Mucosa of stomach (tissue), 1 donor: ENCODE results near the gene MAPK8.

ENCODE experiments used
- H3K27me3 ChIP-seq: one replicate; pipeline ENCODE4 v1.7.0; 2013; ENCODE audit warnings: mild to moderate bottlenecking, low read length; ENCODE audit not compliant: control insufficient read depth, insufficient read depth
- H3K36me3 ChIP-seq: one replicate; pipeline ENCODE4 v1.7.0; 2013; ENCODE audit warnings: low read length; ENCODE audit not compliant: control insufficient read depth, insufficient read depth
- H3K4me1 ChIP-seq: one replicate; pipeline ENCODE4 v1.7.0; 2013; ENCODE audit warnings: mild to moderate bottlenecking, low read length; ENCODE audit not compliant: control insufficient read depth, insufficient read depth
- H3K4me3 ChIP-seq: one replicate; pipeline ENCODE4 v1.7.0; 2013; ENCODE audit warnings: low read length
- H3K9ac ChIP-seq: one replicate; pipeline ENCODE4 v1.7.0; 2013; ENCODE audit warnings: mild to moderate bottlenecking, low read length, moderate library complexity
- H3K9me3 ChIP-seq: one replicate; pipeline ENCODE4 v1.7.0; 2013; ENCODE audit warnings: mild to moderate bottlenecking, low read length, moderate library complexity; ENCODE audit not compliant: control insufficient read depth
- donor health status: Pancreatic carcinoma.

Gene MAPK8

GRCh38 chr10:48473704-48474103 is 167.2 kb downstream of the MAPK8 start:
- no peak overlapping the region for H3K4me3 ChIP-seq
- no peaks in the 10 kb centered on the region for H3K4me1 ChIP-seq
- peaks cover 3% of the 10 kb centered on the region for H3K27me3 ChIP-seq
- H3K9ac ChIP-seq: no peak overlapping the region
- H3K36me3 ChIP-seq: no peaks in the 10 kb centered on the region
- no peaks in the 10 kb centered on the region for H3K9me3 ChIP-seq

DNA sequence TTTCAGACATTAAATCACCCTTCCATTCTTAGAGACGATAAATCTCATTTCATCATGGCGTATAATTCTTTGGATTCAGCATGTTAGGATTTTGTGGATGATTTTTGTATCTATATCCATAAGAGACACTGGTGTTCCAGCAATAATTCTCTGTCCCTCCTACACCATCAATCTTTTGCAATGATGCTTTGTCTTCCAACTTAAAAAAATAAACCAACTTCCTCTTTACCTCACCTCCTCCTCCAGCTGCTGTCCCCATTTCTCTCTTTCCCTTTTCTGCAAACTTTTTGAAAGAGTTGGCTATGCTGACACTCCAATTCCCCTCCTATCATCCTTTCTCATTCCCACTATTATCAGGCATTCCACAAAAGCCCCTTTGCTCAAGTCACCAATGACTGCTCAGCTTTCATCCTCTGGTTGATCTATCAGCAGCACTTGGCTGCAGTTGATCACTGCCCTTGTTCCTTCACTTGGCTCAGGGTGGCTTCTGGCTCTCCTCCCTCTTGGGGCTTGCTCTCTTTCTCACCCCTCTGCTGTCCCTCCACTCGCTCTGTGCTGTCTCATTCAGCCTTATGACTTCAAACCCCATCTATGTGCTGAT is 168.4 kb downstream of the MAPK8 start:
- Histone ChIP-seq H3K36me3 (no peaks in the 10 kb centered on the region), H3K4me1 (no peaks in the 10 kb centered on the region), H3K9me3 (no peaks in the 10 kb centered on the region)

DNA sequence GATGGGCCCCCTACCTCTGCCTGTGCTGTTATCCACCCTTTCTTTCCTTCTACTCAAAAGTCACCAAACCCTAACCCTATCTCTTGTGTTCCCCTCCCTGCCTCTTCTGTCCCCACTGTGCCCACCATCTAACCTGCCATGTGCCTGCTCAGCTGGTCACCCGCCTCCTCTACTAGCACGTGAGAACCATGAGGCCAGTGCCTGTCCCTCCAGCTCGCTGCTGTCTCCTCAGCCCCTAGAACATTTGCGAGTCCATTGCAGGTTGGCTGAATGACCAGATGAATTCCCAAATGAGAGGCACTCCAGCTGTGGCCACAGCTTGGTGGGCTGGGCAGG is 169.4 kb downstream of the MAPK8 start:
- Histone ChIP-seq H3K27me3 (peaks cover 2% of the 10 kb centered on the region), H3K4me3 (no peak overlapping the region), H3K36me3 (no peaks in the 10 kb centered on the region), H3K9ac (no peak overlapping the region), H3K4me1 (no peaks in the 10 kb centered on the region), H3K9me3 (no peaks in the 10 kb centered on the region)

More for the DNA sequence above, 168.4 kb downstream of the MAPK8 start:
- no peak overlapping the region for H3K4me3 ChIP-seq
- peaks cover 3% of the 10 kb centered on the region for H3K27me3 ChIP-seq
- H3K9ac ChIP-seq: no peak overlapping the region

- Histone ChIP-seq H3K4me1 (no peaks in the 10 kb centered on the region), H3K36me3 (no peaks in the 10 kb centered on the region), H3K4me3 (no peak overlapping the region), H3K9me3 (no peaks in the 10 kb centered on the region), H3K9ac (no peak overlapping the region), H3K27me3 (peaks cover 6% of the 10 kb centered on the region)
Measured at GRCh38 chr10:48476279-48476982, 170.0 kb downstream of the MAPK8 start.

GRCh38 chr10:48477141-48477540 is 170.7 kb downstream of the MAPK8 start:
- Histone ChIP-seq H3K4me1 (no peaks in the 10 kb centered on the region), H3K9me3 (no peaks in the 10 kb centered on the region), H3K4me3 (no peak overlapping the region), H3K36me3 (no peaks in the 10 kb centered on the region), H3K27me3 (peaks cover 6% of the 10 kb centered on the region), H3K9ac (no peak overlapping the region)

- Histone ChIP-seq H3K4me1 (no peaks in the 10 kb centered on the region), H3K27me3 (peaks cover 6% of the 10 kb centered on the region), H3K9me3 (no peaks in the 10 kb centered on the region), H3K4me3 (no peak overlapping the region), H3K36me3 (no peaks in the 10 kb centered on the region), H3K9ac (no peak overlapping the region)
Measured at GRCh38 chr10:48477616-48478015, 171.1 kb downstream of the MAPK8 start.

DNA sequence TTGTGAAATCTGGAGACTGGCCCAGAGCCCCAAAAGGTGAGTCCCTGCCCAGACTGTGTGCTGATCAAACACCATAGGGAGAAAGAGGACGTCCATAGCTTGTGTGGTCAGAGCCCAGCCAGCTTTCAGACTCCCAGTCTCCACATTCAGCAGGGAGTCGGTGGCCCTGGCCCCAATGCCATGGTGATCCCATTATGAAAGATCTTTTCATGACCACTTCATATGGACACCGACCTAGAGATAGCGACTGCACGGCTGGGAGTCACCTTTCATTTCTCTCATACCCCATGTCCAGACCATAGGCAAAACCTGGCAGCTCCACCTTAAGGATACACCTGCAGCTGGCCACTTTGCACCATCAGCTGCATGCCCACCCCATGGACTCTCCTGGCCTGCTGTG is 172.0 kb downstream of the MAPK8 start:
- Histone ChIP-seq H3K9me3 (no peaks in the 10 kb centered on the region), H3K36me3 (no peaks in the 10 kb centered on the region), H3K27me3 (peaks cover 6% of the 10 kb centered on the region), H3K9ac (no peak overlapping the region), H3K4me3 (no peak overlapping the region), H3K4me1 (no peaks in the 10 kb centered on the region)

DNA sequence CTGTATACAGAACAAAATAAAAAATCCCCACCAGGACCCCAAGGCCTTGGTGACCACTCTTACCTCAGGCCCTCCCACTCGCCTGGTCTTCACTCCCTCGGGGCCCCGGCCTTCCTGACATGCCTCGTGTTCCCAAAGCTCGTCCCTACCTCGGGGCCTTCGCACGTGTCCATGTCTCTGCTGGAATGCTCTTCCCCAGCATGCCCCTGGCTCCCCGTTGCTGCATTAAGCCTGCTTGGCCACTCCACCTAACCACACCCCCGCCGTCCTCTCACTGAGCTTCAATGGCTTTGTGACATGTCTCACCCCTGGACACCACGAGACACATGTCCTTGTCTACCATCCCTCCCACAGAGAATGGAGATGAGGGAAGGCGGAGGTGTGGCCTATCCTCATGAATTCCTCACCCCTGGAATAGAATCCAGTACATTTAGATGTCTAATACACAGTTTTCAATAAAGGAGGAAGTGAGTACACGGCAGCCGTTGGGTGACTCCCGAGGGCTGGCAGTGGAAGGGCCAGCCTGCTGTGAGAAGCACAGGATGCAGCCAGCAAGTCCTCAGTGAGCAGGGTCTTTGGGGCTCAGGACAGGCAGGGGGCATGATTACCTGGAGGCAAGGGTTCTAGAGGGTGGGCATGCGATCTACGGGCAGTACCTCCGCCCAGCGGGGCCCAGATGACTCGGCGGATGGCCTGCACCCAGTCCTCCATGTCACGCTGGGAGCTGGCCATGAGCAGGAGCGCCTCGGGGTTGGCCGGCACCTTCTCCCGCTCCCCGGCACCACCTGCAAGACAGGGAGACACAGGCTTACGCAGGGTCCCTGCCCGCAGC is 172.7 kb downstream of the MAPK8 start:
- H3K4me3 ChIP-seq: no peak overlapping the region

DNA sequence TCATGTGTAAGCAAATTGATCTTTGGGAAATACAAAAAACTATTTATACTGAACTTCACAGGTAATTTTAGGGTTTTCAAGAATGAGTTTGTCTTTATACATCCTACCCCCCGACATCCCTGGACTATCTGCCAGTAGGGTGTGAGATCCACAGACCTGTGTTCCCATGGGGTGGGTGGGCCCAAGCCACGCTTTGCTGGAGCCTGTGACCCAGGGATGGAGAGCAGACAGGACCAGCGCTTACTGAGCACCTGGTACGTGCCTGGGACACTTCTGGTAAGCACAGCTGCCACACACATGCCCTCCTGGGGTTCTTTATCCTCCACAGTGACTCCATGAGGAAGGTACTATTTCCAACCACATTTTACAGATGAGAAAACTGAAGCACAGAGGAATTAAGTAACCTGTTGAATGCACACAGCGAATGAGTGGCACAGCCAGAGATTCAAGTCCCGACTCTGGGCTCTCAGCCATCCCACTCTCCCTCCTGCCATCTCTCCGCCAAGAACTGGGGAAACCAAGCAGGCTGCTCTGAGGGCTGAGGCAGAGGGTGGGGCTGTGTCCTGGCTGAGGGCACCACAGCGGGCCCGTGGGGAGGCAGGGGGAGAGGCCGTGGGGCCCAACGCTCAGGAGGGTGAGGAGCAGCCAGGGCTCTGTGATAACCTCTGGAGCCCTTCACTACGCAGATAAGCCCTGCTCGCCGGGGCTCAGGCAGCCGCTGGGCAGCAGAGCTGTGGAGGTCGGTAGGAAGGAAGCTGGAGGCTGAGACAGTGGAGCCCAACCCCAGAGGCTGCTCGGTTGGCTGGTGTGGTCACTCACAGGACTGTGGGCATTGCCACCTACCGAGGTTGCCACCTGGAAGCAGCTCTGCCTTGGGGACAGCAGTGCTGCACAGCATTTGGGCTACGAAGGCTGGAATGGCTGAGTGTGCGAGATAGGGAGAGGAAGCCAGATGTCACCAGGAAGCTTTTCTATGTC is 174.2 kb downstream of the MAPK8 start:
- no peak overlapping the region for H3K9ac ChIP-seq
- no peaks in the 10 kb centered on the region for H3K9me3 ChIP-seq
- H3K27me3 ChIP-seq: peaks cover 6% of the 10 kb centered on the region
- H3K4me3 ChIP-seq: no peak overlapping the region
- no peaks in the 10 kb centered on the region for H3K36me3 ChIP-seq
- H3K4me1 ChIP-seq: no peaks in the 10 kb centered on the region

More for the DNA sequence above, 172.7 kb downstream of the MAPK8 start:
- no peaks in the 10 kb centered on the region for H3K9me3 ChIP-seq
- no peaks in the 10 kb centered on the region for H3K36me3 ChIP-seq
- no peak overlapping the region for H3K9ac ChIP-seq
- peaks cover 6% of the 10 kb centered on the region for H3K27me3 ChIP-seq
- H3K4me1 ChIP-seq: no peaks in the 10 kb centered on the region

DNA sequence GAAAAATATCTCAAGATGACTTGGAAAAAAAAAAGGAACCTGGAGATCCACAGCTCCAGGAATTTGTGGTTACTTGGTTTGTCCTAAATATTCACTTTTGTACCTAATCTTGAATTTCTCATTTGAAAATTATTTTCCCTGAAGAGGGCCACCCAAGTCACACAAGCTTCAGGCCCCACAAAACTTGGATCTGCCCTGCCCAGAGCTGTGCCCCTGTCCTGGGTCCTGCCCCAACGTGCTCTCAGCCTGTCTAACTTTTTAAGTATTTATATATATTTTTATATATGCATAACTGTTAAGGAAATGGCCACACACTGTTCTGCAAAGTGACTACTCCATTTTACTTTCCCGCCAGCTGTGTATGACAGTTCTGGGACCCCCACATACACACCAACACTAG is 174.9 kb downstream of the MAPK8 start:
- no peak overlapping the region for H3K4me3 ChIP-seq
- H3K36me3 ChIP-seq: no peaks in the 10 kb centered on the region
- H3K27me3 ChIP-seq: peaks cover 6% of the 10 kb centered on the region
- H3K9me3 ChIP-seq: no peaks in the 10 kb centered on the region
- no peaks in the 10 kb centered on the region for H3K4me1 ChIP-seq
- H3K9ac ChIP-seq: no peak overlapping the region

DNA sequence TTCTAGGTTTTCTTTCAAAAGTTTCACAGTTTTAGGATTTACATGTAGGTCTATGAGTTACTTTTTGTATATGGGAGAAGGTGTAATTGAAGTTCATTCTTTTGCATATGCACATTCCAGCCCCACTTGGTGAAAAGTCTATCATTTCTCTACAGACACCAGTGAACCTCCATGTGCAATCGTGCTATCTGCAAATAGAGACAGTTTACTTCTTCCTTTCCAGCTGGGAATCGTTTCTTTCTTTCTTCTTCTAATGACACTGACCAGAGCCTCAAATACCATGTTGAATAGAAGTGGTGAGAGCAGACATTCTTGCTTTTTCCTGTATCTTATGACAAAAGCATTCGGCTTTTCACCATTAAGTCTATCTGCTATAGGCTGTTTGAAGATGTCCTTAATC is 175.7 kb downstream of the MAPK8 start:
- H3K4me3 ChIP-seq: no peak overlapping the region
- no peak overlapping the region for H3K9ac ChIP-seq
- no peaks in the 10 kb centered on the region for H3K36me3 ChIP-seq
- peaks cover 6% of the 10 kb centered on the region for H3K27me3 ChIP-seq
- no peaks in the 10 kb centered on the region for H3K9me3 ChIP-seq
- H3K4me1 ChIP-seq: no peaks in the 10 kb centered on the region
